Measurements from ENCODE around the gene NT5C1B.

- TF ChIP-seq CTCF (IDR thresholded peaks at IDR 0.05; ENCODE audit: low read depth, low read length, missing input control) (no peak), SP1 (IDR thresholded peaks at IDR 0.05) (no peak), JUND (IDR thresholded peaks at IDR 0.05) (no peak), EGR1 (IDR thresholded peaks at IDR 0.05; ENCODE audit: low read depth in 2 of 2) (no peak), REST (IDR thresholded peaks at IDR 0.05) (no peak), ATF3 (IDR thresholded peaks at IDR 0.05) (no peak), HNF4G (IDR thresholded peaks at IDR 0.05) (no peak)
Observed at GRCh38 chr2:18604531-18604885, 15.1 kb upstream of the NT5C1B start.
